Stimulated activated CD8-positive, alpha-beta memory T cell treated with anti-CD3 and anti-CD28 coated beads, Interleukin-12 subunit alpha, Interleukin-12 subunit beta, amount 100 ng/mL, for 4 hours (primary cell): ENCODE measurements around the gene ADAM22.

Source experiments
- DNase-seq: peaks from one replicate; pipeline ENCODE4 v3.0.0-alpha.2; 2020; ENCODE audit warnings: low read depth

ADAM22 gene

DNA sequence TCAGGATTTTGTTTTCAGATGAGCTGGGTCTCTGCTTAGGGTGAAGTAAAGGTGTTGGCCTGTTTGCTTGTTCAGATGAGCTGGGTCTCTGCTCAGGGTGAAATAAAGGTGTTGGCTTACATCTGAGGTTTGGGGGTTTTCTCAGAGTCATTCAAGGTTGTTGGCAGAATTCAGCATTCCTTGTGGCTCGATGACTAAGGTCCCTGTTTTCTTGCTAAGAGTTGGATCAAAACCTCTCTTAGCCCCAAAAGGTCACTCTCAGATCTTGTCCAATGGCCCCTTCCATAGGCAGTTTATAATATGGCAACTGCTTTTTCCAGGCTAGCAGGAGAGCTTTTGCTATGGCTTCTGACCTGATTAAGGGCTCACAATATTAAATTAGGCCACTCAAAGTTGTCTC is 106.6 kb downstream of the ADAM22 start:
- DNase-seq, result no peak

DNA sequence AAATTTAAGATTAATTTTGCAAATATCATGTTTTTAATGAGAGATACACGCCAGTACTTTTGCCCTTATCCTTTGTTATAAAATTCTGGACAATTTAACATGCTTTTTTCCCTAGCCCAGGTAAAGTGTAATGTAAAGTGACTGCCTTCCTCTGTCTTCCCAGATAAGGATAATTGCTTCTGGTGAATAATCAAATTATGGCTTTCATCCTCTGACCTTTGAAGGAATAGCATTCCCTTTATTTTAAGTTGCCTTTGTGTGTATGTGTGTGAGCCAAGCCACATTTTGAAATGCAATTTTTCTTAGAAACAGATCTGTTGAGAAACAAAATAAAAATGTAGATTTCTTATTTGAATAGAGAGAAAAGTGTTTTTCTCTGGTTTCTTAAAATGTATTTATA is 107.5 kb downstream of the ADAM22 start:
- DNase-seq, result no peak

DNA sequence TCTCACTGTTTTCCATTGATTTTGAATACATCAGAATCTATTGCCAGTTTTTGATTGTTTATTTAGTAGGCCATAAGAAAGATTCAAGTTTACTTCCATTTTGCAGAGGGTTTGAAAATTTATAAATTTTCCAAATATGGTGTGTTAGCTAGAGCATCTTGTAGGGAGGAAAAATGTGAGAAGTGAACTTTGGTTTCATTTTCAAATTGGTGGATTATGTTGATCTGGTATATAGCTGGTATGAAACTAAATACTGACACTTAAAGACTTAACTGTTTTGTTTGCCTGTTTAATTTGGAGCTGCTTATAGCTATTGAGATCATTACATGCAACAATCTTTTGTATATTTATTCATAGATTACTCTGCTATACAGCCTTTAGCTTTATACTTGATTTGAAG is 108.1 kb downstream of the ADAM22 start:
- no peak for DNase-seq

DNA sequence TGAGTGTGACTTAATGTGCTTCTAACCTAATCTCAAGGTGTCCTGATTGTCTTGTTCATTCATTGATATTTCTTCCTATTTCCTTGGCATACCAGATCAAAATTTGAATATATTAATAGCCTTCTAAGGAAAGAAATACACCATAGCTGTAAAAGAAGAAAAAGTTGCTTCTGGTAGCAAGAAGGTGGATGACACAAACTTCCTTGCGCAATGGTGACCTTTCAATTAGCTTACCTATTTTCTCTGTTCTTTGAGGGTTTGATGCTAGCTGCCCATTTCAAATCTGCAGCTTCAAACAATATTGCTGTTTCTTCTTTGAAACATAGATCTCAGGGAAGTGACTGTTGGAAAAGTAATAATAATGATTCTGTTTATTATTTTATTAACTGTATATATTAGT is 108.8 kb downstream of the ADAM22 start:
- no peak for DNase-seq

DNA sequence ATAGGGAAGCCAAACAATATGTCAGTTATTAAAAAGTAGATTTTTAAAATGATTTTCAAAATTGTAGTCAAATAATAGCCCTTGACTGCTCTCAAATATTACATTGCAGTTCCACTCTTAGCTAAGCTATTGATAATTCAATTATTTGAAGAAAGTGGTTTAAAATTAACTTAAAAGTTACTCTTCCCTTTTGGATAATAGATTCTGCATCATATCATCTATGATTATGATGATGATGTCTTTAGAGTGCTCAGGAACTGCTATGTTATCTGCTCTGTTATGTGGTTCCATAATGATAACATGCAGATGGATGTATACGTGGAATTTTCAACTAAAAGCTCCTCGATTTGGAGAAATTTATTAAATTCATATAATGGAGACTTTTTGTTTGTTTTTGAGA is 110.0 kb downstream of the ADAM22 start:
- DNase-seq, result no peak

DNA sequence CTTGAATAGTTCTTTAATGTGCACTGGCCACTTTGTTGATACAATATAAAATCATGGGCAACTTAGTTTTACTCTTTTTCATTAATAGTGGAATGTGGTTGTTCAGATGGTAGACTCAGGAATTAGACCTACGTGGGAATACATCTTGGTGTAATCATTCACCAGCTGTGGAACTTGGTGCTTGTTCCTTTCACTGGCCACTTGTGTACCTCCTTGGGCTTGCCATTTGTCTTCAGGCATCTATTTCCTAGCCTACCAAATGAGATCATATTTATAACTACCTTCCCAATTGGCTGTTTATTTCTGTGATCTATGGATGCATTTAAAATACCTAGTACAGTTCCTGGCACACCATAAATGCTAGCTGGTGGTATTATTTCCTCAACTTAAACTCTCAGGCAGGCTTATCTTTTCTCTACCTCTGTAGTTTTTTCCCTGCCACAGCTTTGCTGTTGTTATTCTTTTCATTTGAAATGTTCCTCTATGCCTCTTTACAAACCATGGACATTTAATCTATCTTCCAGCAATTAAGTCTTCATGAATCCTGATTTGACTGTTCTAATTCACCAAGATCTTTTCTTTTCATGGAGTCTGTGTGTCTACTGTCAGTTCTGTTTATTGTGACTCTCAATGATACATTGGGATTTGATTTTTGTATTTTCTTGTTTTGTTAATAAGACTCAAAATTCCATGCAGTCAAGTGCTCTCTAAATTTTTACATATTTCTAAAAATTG is 113.0 kb downstream of the ADAM22 start:
- DNase-seq, result no peak

DNA sequence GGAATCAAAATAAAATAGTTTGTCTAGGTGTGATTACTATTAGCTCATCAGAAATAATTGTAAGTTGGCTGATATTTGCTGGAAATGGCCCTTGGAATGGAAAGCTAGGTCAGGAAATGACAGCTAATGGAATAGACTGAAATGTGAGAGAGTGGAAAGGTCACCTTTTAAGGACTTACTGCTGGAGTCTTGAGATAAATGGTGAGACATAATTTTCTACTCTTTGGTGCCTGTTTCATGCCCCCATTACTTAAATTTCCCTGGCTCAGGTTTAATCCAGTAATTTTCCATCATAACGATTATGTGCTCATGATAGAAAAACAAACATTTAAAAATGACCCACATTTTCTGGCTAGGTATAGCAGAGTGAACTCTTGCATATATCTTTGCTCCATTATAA is 123.6 kb downstream of the ADAM22 start:
- no peak for DNase-seq

GRCh38 chr7:88062238-88062637 is 128.2 kb downstream of the ADAM22 start:
- DNase-seq, result no peak

- no peak for DNase-seq
These were observed 135.0 kb downstream of the ADAM22 start for GRCh38 chr7:88069093-88069492.

GRCh38 chr7:88071994-88072714 is 138.1 kb downstream of the ADAM22 start:
- no peak for DNase-seq

GRCh38 chr7:88072715-88073055 is 138.6 kb downstream of the ADAM22 start:
- no peak for DNase-seq

DNA sequence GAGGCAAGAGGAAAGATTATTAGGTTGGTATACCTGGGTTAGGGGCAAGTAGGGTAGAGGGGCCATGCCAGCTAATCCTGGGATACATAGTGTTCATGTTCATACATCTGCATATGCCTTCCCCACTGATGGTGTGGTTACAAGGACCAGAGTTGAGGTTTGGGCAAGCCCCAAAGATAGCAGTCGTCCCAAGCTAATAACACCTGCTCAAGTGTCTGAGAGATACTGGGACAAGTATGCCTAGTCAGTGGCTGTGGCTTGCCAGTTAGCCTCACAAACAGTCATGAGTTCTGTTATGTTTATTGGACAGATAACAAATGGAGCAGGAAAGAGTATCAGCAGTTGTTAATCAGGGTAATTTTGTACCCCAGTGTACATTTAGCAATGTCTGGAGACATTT is 139.6 kb downstream of the ADAM22 start:
- DNase-seq, result no peak

GRCh38 chr7:88075216-88075615 is 141.2 kb downstream of the ADAM22 start:
- DNase-seq, result no peak

DNA sequence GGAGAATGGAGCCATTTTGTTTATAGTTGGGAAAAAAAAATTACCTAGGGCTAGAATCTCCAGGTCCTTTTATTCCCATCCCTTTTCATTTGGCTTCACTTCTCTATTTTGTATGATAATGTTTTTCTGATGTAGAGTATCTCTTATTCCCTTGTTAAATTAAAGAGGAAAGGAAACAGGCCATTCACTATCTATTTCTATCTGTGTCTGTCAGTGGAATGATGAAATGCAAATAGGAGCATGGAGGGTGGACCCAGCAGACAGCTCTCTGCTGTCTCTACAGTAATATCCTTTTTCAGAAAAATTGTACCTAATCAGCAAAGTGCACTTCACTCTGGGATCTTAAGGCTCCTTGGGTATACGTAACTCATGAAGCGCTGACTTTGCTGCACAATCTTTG is 149.8 kb downstream of the ADAM22 start:
- DNase-seq, result no peak

GRCh38 chr7:88089561-88089960 is 155.5 kb downstream of the ADAM22 start:
- DNase-seq, result no peak

DNA sequence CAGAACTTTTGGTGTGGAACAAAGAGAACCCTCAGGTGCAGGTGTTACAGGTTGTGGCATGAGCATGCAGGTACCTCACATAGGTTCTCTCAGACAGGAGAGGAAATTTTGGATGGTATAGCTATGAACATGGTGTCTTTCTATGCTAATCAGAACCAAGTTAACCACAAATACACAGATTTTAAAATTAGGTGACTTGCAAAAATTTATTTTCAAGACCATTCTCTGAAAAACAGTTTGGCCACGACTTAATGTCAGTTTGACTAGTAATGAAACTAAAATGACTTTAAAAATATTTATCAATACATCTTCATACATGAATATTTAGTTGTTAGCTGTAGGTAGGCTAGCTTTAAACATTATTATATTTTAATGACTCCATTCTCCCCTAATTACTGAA is 156.2 kb downstream of the ADAM22 start:
- DNase-seq, result no peak

DNA sequence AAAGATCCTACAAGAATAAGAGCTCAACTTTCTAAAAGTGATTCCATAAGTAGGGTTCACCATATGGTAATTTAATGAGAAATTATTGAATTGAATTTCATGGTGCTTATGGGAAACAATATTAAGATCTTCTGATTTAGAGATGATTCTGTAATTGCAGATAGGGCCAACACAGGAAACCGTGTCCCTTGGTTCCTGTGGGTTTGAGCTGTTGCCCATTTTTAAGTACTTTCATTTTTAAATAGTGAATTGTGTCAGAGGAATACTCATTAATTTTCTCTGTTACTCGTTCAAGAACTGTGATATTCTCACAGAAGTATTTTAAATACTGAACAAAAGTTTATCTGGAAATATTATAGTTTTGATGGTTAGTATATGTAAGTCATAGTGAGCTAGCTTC is 156.6 kb downstream of the ADAM22 start:
- DNase-seq, result no peak

DNA sequence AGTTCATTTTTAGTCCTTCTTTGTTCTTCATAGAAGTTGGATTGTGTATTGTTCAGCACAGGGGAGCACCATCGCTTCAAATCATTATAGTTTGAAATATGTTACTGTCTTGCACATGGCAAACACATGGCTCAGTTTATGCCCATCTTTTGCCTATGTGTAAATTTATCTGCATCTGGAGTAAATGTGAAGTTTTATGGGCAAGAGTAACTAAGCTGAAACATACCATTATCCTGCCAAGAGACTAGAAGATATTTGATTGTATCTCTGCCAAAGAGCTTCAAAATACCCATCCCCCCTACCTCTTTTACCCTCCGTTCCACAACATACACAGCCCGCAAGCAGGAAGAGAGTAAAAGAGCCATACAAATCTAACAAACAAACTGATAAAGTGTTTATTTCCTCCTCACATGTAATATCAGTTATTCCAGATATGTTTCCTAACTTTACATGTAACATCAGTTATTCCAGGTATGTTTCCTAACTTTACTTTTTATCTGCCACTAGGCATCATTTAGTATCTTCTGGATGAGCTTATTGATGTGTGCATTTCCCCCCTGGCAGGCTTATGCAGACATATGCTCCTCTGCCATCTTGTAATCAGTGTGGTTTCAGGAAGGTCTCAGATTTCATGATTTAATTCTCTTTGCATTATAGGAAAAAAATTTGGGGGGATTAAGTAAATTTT is 158.1 kb downstream of the ADAM22 start:
- DNase-seq, result no peak

- DNase-seq, result no peak
These were observed 158.6 kb downstream of the ADAM22 start for GRCh38 chr7:88092676-88092999.

DNA sequence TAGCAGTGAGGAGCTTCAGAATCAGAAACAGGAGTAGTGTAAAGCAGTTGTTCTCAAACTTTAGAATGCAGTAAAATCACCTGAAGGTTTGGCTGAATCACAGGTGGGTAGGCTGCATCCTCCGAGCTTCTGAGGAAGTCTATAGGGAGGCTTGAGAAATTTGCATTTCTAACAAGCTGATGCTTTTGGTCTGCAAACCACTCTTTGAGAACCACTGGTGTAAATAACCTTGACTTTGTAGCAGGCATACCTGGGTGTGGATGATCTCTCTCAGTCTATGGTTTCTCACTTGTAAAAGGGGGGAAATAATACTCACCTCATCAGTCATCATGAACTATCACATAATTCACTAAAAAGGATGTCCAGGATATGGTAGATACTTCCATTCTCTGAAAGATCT is 167.7 kb downstream of the ADAM22 start:
- DNase-seq, result no peak

- DNase-seq, result no peak
These were observed 168.6 kb downstream of the ADAM22 start for GRCh38 chr7:88102675-88103074.

- DNase-seq, result no peak
These were observed 170.7 kb downstream of the ADAM22 start for GRCh38 chr7:88104732-88105131.

- DNase-seq, result no peak
These were observed 171.2 kb downstream of the ADAM22 start for GRCh38 chr7:88105231-88105630.

DNA sequence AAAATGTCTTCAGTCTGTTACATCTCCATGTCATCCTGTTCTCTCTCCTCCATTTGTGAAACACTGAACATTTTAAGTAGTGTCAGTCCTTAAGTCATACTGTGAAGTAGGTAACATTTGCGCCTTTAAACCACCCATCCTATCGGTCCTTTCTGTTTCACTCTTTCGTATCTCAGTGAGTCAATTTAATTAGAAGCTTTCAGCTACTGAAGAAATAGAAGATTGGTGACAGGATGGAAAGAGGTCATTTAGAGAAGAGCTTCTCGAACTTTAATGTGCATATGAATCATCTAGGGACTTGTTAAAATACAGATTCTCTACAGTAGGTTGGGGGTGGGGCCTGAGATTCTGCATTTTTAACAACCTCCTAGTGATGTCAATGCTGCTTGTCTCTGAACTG is 172.4 kb downstream of the ADAM22 start:
- no peak for DNase-seq
